NK-92 (cell line): Measurements from ENCODE around the gene LIX1L.

Experiments
- DNase-seq: peaks from one replicate; lab custom pipeline; 2025; ENCODE audit not compliant: unreplicated experiment; lab: John Stamatoyannopoulos, UW

The LIX1L gene

GRCh38 chr1:145897969-145898368 is 59.8 kb downstream of the LIX1L start:
- DNase-seq, result no peak

GRCh38 chr1:145895471-145895870 is 62.3 kb downstream of the LIX1L start:
- no peak for DNase-seq

GRCh38 chr1:145893306-145894055 is 64.3 kb downstream of the LIX1L start:
- no peak for DNase-seq

GRCh38 chr1:145892486-145893087 is 65.2 kb downstream of the LIX1L start:
- no peak for DNase-seq

GRCh38 chr1:145891587-145892485 is 66.0 kb downstream of the LIX1L start:
- no peak for DNase-seq

- DNase-seq, result no peak
These were observed 66.7 kb downstream of the LIX1L start for GRCh38 chr1:145891143-145891542.

GRCh38 chr1:145889722-145890121 is 68.1 kb downstream of the LIX1L start:
- DNase-seq, result no peak

GRCh38 chr1:145887631-145888030 is 70.2 kb downstream of the LIX1L start:
- DNase-seq, result no peak

- no peak for DNase-seq
These were observed 71.0 kb downstream of the LIX1L start for GRCh38 chr1:145886816-145887215.

- DNase-seq, result no peak
These were observed 71.4 kb downstream of the LIX1L start for GRCh38 chr1:145886390-145886789.

GRCh38 chr1:145885738-145886287 is 72.0 kb downstream of the LIX1L start, which contains the start of gene ANKRD35:
TSS of gene ANKRD35 (minus strand) at chr1:145885866. CDS start at chr1:145885758, 108 bp downstream.
- peak; percentile 26 for DNase-seq

GRCh38 chr1:145884675-145885074 is 73.1 kb downstream of the LIX1L start:
- no peak for DNase-seq
